ENCODE data around the gene B4GALT6.

GRCh38 chr18:31658670-31659575 is 25.5 kb downstream of the B4GALT6 start:
- TF ChIP-seq CUX1 (CRISPR knock-in tag; IDR thresholded peaks at IDR 0.05) (no peak), NCOR1 (IDR thresholded peaks at IDR 0.05) (no peak), YY1 (IDR thresholded peaks at IDR 0.05; ENCODE audit: borderline replicate concordance in 1 of 3, control insufficient read depth in 1 of 3, extremely low read depth in 1 of 3, insufficient read depth in 3 of 3, insufficient read length in 1 of 3, insufficient replicate concordance in 2 of 3, low read depth in 1 of 3, low read length in 2 of 3) (no peak), ZFP36 (IDR thresholded peaks at IDR 0.05; ENCODE audit: low read depth, low read length, partially characterized antibody) (no peak), ZNF274 (IDR thresholded peaks at IDR 0.05; ENCODE audit: borderline replicate concordance, low read depth, low read length) (no peak), GATA2 (CRISPR knock-in tag; IDR thresholded peaks at IDR 0.05) (no peak), CBX5 (IDR thresholded peaks at IDR 0.05; ENCODE audit: borderline replicate concordance, low read depth) (no peak), HNRNPK (IDR thresholded peaks at IDR 0.05; ENCODE audit: low read depth, low read length, poor library complexity, severe bottlenecking) (no peak), KLF13 (tag; IDR thresholded peaks at IDR 0.05; ENCODE audit: borderline replicate concordance, low read depth) (no peak), TRIM24 (IDR thresholded peaks at IDR 0.05) (no peak), SIX5 (IDR thresholded peaks at IDR 0.05; ENCODE audit: borderline replicate concordance in 1 of 2, insufficient read depth in 1 of 2, low read depth in 1 of 2, low read length in 2 of 2) (no peak), TBP (optimal IDR thresholded peaks at IDR 0.05; ENCODE audit: low read depth, low read length) (no peak), ZSCAN29 (IDR thresholded peaks at IDR 0.05) (no peak)
- TF ChIP-seq, protein P1, sequence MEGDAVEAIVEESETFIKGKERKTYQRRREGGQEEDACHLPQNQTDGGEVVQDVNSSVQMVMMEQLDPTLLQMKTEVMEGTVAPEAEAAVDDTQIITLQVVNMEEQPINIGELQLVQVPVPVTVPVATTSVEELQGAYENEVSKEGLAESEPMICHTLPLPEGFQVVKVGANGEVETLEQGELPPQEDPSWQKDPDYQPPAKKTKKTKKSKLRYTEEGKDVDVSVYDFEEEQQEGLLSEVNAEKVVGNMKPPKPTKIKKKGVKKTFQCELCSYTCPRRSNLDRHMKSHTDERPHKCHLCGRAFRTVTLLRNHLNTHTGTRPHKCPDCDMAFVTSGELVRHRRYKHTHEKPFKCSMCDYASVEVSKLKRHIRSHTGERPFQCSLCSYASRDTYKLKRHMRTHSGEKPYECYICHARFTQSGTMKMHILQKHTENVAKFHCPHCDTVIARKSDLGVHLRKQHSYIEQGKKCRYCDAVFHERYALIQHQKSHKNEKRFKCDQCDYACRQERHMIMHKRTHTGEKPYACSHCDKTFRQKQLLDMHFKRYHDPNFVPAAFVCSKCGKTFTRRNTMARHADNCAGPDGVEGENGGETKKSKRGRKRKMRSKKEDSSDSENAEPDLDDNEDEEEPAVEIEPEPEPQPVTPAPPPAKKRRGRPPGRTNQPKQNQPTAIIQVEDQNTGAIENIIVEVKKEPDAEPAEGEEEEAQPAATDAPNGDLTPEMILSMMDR (IDR thresholded peaks at IDR 0.05 in 2 of 3, conservative IDR thresholded peaks at IDR 0.05 in 1 of 3; ENCODE audit: insufficient read depth in 2 of 3, low read depth in 1 of 3, low read length in 3 of 3) = no peak
